Kasumi-1 (cell line): ENCODE data around the gene POT1.
"Not testable (repeated sequence)": the region's sequence is repeated elsewhere in the genome, so short reads cannot be mapped to it uniquely, and the experiment has no call there.

ENCODE experiments used
- DNase-seq, 2 experiments: peaks; one replicate each; lab custom pipeline; 2025; lab: John Stamatoyannopoulos, UW

POT1 gene, protein sequence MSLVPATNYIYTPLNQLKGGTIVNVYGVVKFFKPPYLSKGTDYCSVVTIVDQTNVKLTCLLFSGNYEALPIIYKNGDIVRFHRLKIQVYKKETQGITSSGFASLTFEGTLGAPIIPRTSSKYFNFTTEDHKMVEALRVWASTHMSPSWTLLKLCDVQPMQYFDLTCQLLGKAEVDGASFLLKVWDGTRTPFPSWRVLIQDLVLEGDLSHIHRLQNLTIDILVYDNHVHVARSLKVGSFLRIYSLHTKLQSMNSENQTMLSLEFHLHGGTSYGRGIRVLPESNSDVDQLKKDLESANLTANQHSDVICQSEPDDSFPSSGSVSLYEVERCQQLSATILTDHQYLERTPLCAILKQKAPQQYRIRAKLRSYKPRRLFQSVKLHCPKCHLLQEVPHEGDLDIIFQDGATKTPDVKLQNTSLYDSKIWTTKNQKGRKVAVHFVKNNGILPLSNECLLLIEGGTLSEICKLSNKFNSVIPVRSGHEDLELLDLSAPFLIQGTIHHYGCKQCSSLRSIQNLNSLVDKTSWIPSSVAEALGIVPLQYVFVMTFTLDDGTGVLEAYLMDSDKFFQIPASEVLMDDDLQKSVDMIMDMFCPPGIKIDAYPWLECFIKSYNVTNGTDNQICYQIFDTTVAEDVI

DNA sequence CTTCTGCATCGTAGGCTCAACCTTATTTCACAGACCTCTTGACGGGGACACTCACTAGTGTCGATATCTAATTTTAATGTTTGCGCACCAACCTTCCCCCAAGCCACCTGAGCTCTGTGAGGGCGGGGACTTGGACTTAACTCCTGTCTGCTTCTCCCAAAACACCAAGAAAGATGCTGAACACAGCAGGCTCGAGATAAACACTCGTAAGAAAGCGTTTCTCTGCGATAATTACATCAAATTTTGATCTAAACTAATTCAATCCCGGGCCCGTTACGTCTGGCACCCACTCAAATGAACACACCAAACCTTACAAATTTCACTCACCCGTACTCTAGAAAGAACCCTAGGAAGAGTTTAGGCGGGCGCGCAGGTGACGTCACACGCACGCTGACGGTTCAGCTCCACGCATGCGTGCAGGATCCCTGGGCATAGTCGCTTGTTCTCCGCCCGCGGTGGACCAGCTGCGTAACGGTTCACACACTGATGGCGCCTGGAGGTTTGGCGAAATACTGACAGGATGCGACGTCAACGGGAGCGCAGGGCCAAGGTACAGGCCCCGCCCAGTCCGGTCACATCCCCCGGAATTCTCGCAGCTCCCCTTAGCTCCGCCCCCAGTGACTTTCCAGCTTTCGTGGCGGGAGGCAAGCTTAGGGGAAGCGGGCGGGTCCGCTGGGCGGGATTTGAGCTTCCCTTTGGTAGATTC lies at the start of gene POT1:
POT1 (minus strand) TSS at position 359 of the 706 bp plus-strand sequence. CDS start 32,652 bp downstream, outside the sequence.
- DNase-seq: peak; percentile 99

DNA sequence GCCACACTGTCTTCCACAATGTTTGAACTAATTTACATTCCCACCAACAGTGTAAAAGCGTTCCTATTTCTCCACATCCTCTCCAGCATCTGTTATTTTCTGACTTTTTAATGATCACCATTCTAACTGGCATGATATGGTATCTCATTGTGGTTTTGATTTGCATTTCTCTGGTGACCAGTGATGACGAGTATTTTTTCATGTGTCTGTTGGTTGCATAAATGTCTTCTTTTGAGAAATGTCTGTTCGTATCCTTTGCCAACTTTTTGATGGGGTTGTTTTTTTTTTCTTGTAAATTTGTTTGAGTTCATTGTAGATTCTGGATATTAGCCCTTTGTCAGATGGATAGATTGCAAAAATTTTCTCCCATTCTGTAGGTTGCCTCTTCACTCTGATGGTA lies 45.5 kb upstream of the POT1 start:
- not testable (repeated sequence) for DNase-seq

DNA sequence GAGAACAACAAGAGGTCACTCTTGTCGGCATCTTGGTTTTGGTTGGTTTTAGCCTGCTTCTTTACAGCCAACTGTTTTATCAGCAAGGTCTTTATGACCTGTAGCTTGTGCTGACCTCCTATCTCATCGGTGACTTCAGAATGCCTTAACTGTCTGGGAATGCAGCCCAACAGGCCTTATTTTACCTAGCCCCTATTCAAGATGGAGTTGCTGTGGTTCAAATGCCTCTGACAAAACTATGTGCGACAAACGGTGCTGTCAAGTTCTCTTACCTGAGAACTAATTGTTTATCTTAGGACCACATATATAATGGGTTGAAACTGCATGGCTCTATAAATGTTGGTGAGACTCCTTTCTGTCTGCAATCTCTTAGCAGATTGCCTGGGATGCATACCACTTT lies 35.9 kb upstream of the POT1 start:
- DNase-seq: no peak

DNA sequence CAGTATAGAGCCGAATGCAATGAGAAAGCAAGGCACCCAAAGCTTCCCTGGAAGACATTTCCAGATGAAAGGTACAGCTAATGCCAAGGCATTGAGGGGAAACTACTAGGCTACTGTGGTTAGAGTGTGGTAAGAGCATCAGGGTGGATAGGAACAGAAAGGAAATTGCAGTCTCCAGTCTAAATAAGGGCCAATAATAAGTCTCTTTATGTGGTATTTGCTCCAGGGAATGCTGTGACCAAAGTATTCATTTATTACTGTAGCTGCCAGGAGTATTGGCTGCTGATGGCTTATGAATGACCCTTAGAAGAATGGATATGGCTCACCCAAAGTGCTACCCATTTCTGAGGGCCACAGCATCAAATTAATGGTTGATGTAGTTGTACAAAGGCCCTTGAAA lies 30.1 kb upstream of the POT1 start:
- DNase-seq: no peak

DNA sequence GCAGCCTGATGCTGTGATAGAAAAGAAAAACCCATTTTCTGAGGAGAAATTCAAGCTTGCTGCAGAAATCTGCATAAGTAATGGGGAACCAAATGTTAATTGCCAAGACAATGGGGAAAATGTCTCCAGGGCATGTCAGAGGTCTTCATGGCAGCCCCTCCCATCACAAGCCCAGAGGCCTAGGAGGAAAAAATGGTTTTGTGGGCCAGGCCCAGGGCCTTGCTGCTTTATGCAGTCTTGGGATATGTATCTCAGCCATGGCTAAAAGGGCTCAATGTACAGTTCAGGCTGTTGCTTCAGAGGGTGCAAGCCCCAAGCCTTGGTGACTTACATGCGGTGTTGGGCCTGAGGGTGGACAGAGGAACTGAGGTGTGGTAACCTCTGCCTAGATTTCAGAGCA lies 28.3 kb upstream of the POT1 start:
- DNase-seq: not testable (repeated sequence)

DNA sequence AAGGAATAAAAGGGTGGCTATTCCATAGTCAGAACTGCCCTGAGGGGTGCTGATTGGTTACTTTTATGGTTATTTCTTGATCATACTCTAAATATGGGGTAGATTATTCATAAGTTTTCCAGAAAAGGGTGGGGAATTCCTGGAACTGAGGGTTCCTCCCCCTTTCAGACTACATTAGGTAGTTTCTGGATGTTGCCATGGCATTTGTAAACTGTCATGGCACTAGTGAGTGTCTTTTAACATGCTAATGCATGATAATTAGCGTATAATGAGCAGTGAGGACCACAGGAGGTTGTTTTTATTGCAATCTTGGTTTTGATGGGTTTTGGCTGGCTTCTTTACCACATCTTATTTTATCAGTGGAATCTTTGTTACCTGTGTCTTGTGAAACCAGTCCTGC lies 26.5 kb upstream of the POT1 start:
- no peak for DNase-seq

DNA sequence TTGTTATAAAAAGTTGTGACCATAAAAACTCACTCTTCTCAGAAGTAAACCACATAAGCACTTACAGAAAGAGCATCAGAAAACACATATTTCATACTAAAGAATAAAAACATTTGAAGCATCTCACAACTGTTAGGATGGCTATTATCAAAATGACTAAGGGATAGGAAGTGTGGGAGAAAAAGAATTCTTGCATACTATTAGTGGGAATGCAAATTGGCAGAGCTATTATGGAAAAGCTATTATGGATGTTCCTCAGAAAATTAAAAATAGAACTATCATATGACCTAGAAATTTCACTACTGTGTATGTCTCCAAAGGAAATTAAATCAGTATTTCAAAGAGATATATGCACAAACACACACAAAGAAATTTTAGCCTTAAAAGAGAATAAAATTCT lies 25.2 kb upstream of the POT1 start:
- no peak for DNase-seq

DNA sequence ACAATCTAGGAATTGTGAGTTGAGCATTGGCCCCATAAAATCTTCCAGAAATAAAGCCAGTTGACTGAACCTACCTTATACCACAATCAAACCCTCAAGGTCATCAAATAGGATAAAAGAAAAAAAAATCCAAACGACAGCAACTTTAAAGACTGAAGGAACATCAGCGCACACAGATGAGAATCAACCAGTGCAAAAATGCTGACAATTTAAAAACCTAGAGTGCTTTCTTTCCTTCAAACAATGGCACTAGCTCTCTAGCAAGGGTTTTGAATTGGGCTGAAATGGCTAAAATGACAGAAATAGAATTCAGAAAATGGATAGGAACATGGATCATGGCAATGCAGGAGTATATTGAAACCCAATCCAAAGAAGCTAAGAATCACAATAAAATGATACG lies 16.1 kb upstream of the POT1 start:
- DNase-seq: no peak

DNA sequence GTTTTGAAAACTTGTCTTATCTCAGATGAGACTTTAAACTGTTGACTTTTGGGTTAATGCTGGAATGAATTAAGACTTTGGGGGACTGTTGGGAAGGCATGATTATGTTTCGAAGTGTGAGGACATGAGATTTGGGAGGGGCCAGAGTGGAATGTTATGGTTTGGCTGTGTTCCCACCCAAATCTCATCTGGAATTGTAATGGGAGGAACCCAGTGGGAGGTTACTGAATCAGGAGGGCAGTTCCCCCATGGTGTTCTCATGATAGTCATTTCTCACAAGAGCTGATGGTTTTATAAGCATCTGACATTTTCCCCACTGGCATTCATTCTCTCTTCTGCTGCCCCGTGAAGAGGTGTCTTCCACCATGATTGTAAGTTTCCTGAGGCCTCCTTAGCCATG lies 13.8 kb upstream of the POT1 start:
- no peak for DNase-seq

DNA sequence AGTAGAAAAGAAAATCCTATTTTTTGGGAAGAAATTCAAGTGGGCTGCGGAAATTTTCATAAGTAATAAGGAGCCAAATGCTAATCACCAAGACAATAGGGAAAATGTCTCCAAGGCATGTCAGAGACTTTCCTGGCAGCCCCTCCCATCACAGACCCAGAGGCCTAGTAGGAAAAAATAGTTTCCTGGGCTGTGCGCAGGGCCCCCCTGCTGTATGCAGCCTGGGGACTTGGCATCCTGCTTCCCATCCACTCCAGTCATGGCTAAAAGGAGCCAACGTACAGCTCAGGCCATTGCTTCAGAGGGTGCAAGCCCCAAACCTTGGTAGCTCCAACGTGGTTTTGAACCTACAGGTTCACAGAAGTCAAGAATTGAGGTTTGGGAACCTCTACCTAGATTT lies 12.8 kb upstream of the POT1 start:
- DNase-seq: no peak

DNA sequence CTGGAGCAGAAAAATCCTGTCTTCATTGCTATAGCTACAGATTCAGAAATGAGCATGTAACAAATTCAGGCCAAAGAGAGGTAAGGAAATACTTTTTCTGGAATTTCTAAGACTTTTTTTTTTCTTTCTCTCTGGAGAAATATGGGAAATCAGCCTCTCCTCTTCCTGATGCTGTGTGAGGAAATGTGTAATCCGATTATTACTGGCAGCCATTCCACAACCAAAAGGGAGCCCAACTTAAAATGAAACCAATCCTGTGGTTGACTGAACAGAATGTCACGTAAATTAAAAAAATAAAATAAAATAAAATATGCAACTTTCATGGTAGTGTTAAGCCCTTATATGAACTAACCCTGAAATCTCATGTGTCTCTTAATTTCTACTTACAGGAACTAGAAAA lies 10.7 kb upstream of the POT1 start:
- DNase-seq: no peak

DNA sequence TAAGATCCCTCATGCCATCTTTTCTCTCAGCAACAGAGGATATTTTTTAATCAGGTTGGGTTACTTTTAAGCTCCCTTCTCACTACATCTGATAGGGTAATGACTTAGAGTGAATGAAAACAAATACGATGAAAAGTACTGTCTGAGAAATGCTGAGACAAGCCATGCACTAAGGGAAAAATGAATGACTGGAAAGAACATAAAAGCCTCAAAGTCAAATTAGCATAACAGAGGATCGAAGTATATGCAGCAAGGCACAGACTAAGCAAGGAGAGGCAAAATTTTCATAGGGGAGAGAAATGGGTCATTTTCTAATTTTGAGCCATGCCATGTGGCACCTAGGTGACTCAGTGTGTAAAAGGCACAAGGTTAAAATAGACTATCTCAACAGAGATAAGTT lies 8.5 kb upstream of the POT1 start:
- no peak for DNase-seq

DNA sequence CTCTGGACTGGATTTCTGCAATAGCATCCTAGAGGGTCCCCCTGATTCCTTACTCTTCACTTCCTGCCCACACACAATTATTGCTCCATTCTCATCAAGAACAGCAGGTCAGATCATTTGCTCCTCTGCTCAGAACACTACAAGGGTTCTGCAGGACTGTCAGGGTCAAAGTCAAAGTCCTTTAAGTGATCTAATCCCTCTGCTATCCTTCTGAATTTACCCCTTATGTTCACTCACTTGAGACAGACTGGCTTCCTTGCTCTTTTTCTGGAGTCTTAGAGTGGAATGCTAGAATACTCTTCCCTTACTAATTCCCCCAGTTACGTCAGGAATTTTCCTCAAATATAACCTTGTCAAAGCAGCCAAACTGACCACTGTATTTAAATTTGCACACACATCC lies 7.5 kb upstream of the POT1 start:
- no peak for DNase-seq

DNA sequence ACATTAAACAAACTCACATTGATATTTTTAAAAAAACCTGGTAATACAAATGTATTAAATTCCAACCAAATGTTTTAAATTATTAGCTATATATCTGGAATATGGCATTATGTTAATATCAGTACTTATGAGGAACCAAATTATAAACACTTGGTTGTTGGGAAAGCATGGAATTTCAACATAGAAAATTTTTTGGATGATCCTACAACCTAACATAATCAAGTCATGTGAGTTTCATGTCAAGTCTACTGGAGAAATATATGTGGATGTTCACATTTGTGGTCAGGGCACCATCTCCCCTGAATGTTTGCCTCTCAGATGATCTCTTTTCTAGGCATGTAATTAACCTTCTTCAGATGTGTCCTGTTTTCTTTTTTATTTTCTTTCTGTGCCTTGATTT lies 5.2 kb upstream of the POT1 start:
- no peak for DNase-seq

DNA sequence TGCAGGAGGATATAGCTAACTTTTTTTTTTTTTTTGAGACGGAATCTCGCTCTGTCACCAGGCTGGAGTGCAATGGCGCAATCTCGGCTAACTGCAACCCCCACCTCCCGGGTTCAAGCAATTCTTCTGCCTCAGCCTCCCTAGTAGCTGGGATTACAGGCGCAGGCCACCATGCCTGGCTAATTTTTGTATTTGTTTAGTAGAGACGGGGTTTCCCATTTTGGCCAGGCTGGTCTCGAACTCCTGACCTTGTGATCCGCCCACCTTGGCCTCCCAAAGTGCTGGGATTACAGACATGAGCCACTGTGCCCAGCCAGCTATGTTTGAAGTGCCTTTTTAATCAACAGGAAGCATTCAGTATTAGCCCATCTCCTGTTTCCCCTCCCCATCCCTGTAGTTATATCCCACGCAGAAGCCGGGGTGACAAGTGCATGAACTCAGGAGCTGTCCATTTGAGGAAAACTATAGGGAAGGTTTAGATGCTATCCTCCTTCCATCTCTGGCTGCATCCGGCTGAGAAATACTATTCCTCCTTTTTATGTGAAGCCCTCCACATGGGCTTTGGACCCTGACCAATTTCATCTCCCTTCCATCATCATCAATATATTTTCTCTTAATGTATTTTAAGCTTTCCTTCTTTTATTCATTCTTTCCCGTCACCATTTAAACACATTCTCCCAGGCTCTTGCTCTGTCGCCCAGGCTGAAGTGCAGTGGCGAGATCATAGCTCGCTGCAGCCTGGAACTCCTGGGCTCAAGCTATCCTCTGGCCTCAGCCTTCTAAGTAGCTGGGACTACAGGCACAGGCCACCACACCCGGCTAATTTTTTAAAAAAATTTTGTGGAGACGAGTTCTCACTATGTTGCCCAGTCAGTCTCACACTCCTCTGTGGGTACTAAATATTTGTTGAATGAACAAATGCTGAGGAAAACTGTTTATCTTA lies 1.3 kb upstream of the POT1 start:
- no peak for DNase-seq

DNA sequence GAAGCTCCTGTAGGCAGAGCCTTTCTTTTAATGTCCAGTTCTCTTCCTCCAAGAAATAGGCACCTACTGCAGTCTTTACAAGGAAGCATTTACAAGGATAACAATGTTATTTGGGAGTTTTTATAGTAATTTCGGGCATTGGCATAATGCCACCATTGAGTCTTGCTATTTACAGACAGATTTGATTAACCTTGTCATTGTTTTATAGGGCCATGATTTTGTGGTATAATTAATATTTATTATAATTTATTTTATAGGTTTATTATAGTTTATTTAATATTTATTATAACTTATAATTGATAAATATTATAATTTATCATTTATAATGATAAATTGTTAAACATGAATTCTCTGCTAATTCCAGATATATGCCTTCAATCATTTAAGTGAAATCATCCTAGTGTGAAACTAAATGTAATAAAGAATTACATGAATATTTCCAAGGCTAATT lies 573 bp upstream of the POT1 start:
- DNase-seq: no peak

DNA sequence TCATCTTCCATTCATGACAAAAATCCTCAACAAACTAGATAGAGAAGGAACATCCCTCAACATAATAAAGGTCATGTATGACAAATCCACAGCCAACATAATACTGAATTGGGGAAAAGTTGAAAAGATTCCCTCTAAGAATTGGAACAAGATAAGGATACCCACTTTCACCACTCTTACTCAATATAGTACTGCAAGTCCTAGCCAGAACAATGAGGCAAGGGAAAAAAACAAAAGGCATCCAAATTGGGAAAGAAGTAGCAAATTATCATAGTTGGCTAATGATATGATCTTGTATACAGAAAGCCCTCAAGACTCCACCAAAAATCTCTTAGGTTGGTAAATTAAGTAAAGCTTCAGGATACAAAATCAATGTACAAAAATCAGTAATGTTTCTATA lies 4.7 kb downstream of the POT1 start:
- DNase-seq: no peak

DNA sequence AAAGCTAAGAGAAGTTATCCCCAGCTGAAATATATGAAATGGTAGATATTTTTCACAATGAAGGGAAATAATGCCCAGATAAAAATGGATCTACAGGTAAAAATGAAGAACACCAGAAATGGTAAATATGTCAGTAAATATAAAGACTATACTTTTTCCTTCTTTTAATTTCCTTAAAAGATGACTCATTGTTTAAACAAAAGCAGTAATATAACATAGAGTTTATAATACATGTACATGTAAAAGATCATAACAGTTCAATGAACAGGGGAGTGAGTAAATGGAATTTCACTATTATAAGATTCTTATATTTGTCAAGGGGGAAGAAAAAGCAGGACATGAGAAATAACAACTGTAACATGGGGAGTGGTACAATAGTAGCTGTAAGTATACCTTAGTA lies 7.4 kb downstream of the POT1 start:
- no peak for DNase-seq

DNA sequence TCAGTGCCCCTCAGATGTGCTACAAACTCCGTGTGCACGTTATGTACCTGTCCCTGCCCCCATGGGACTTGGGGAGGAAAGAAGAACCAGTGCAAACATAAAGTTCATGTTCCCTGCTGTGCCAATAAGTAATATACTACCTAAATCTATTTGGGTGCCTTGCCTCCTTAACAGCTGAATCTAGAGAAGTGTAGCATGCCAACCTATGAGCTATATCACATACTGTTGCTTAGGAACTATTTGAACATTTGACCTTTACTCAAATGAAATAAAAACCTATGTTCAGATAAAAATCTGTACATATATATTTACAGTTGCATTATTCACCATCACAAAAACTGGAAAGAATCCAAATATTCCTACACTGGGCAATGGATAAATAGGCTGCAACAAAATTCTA lies 9.8 kb downstream of the POT1 start:
- no peak for DNase-seq

DNA sequence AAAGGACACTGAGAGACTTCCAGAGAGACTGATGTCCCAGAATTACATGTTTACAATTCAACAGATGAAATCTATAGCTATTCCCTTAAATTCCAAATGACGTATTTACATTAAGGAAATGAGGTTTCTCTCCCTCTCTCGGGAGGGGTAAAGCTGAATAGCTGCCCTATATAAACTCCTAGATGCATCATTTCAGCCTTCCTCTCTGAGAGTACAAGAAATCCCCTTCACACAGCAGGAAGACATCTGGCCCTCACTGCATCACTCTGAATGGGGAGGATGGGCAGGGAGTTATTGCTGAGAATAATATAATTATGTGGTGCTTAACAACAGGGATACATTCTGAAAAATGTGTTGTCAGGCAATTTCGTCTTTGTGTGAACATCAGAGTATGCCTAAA lies 11.0 kb downstream of the POT1 start:
- no peak for DNase-seq

DNA sequence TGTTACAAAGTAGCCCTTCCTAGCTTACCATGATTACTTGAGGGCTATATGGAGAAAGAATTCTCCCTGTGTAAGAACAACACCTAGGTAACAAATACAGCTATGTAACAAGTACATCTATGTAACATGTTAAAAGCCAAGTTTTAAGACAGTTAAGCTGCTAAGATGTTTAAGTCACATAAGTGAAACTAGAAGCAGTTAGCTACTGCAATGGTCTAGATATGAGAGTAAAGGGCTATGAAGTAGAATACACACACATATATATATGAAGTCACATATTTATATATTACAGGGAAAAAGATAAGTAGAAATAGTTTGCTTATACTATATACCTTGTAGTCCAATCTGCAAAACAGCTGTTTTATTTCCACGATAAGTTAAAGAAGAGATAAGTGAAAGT lies 14.4 kb downstream of the POT1 start:
- DNase-seq: no peak

DNA sequence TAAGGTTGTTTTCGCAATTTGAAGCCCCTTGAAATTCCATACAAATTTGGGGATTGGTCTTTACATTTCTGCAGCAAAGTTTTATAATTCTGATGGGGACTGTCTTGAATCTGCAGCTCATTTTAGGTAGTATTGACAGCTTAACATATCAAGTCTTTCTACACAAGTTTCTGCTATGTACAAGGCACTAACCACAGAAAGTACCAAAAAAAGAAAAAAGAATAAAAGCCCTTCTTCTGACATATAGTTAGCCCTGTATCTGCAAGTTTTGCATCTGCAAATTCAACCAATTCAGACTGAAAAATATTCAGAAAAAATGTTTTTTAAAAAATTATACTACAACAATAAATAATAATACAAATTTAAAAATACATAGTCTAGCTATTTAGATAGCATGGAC lies 15.3 kb downstream of the POT1 start:
- no peak for DNase-seq
